ENCODE data around the gene COX8A. TPM values are rescaled to one million over a fixed set of nuclear protein-coding genes. Genes with fewer than 3 reads are reported as not detected.

COX8A gene
- polyA plus RNA-seq, 1 experiment: 200 TPM

DNA sequence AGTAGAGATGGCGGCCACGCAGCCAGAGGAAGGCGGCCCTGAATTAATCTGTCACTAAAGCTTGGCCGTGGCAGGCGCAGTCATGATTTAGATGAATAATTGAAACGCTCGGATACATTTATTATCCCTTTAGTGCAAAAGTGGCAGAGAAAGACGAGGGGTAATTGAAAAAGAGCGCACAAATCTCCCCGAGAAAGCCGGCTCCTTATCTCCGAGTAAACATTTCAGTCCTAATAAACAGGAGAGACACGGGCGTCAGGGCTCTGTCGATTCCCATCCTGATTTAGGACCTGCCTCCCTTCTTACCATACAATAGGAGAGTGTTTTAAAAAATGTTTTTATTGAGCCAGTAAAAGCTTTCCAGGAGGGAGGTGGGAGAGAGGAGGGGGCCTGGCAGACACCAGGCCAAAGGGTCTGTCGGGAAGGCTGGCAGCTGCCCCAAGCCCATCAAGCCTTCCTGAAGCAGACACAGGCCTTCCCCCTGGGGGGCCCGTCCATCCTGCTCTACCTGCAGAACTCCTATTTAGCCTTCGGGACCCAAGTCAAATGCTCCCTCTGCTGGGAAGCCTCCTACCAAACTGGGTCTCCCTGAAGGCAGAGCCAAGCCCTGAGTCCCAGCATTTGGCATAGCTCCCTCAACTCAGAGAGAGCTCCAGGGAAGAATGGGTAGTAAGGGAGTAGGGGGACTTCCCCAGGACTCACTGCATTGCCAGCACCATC, 34.7 kb downstream of the COX8A start:
- POLR2A ChIA-PET: no interaction called here
- Histone ChIP-seq H3K4me3 (ENCODE audit: low read depth, low read length) (no peak overlapping the region), H3K9me3 (ENCODE audit: control insufficient read depth, insufficient read depth, low read length) (peaks cover 22% of the 10 kb centered on the region), H3K27me3 (ENCODE audit: control insufficient read depth, insufficient read depth, low read length) (no peaks in the 10 kb centered on the region), H3K27ac (ENCODE audit: low read depth, low read length) (no peak overlapping the region)
- TF ChIP-seq, protein P1, sequence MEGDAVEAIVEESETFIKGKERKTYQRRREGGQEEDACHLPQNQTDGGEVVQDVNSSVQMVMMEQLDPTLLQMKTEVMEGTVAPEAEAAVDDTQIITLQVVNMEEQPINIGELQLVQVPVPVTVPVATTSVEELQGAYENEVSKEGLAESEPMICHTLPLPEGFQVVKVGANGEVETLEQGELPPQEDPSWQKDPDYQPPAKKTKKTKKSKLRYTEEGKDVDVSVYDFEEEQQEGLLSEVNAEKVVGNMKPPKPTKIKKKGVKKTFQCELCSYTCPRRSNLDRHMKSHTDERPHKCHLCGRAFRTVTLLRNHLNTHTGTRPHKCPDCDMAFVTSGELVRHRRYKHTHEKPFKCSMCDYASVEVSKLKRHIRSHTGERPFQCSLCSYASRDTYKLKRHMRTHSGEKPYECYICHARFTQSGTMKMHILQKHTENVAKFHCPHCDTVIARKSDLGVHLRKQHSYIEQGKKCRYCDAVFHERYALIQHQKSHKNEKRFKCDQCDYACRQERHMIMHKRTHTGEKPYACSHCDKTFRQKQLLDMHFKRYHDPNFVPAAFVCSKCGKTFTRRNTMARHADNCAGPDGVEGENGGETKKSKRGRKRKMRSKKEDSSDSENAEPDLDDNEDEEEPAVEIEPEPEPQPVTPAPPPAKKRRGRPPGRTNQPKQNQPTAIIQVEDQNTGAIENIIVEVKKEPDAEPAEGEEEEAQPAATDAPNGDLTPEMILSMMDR (IDR thresholded peaks at IDR 0.05; ENCODE audit: low read depth, low read length): no peak
- CTCF ChIA-PET: interaction anchor here (0.5 to 1.1 kb wide), 2 partner anchors 140 to 147 kb away, joined by 3 read pairs; no protein-coding TSS in a partner anchor
- DNase-seq (ENCODE audit: low read depth, low spot score): no peak

DNA sequence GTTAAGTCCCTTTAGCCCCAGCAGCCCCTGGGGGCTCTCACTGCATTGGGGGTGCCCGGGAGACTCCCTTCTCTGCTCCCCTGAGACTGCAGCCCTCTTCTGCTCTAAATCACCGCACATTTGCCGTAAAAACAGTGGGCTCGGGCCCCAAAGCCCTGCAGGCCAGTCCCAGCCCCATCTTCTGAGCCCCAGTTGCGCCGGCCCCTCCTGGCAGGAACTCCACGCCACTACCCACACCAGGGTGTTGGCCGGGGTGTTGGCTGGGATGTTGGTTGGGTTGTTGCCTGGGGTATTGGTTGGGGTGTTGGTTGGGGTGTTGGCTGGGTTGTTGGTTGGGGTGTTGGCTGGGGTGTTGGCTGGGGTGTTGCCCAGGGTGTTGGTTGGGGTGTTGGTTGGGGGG, 35.3 kb downstream of the COX8A start:
- ChIA-PET CTCF (interaction anchor here (1.1 kb wide), 1 partner anchor 139 kb away, joined by 3 read pairs; no protein-coding TSS in a partner anchor), POLR2A (no interaction called here)
- H3K9me3 ChIP-seq (ENCODE audit: control insufficient read depth, insufficient read depth, low read length): peaks cover 22% of the 10 kb centered on the region
- no peak for DNase-seq (ENCODE audit: low read depth, low spot score)
- no peak overlapping the region for H3K4me3 ChIP-seq (ENCODE audit: low read depth, low read length)
- no peaks in the 10 kb centered on the region for H3K27me3 ChIP-seq (ENCODE audit: control insufficient read depth, insufficient read depth, low read length)
- TF ChIP-seq, protein P1 (IDR thresholded peaks at IDR 0.05; ENCODE audit: low read depth, low read length): no peak
- H3K27ac ChIP-seq (ENCODE audit: low read depth, low read length): no peak overlapping the region

DNA sequence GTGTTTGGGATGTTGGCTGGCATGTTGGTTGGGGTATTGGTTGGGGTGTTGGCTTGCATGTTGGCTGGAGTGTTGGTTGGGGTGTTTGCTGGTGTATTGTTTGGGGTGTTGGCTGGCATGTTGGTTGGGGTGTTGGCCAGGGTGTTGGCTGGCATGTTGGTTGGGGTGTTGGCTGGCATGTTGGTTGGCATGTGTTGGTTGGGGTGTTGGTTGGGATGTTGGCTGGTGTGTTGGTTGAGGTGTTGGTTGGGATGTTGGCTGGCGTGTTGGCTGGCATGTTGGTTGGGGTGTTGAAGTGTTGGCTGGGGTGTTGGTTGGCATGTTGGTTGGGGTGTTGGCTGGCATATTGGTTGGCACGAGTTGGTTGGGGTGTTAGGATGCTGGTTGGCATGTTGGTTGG, 36.4 kb downstream of the COX8A start:
- peaks cover 22% of the 10 kb centered on the region for H3K9me3 ChIP-seq (ENCODE audit: control insufficient read depth, insufficient read depth, low read length)
- H3K27me3 ChIP-seq (ENCODE audit: control insufficient read depth, insufficient read depth, low read length): no peaks in the 10 kb centered on the region
- ChIA-PET CTCF (interaction anchor here (0.9 kb wide), 1 partner anchor 138 kb away, joined by 3 read pairs; no protein-coding TSS in a partner anchor), POLR2A (no interaction called here)
- TF ChIP-seq, protein P1 (IDR thresholded peaks at IDR 0.05; ENCODE audit: low read depth, low read length): no peak
- H3K4me3 ChIP-seq (ENCODE audit: low read depth, low read length): no peak overlapping the region
- no peak overlapping the region for H3K27ac ChIP-seq (ENCODE audit: low read depth, low read length)
- DNase-seq (ENCODE audit: low read depth, low spot score): no peak

DNA sequence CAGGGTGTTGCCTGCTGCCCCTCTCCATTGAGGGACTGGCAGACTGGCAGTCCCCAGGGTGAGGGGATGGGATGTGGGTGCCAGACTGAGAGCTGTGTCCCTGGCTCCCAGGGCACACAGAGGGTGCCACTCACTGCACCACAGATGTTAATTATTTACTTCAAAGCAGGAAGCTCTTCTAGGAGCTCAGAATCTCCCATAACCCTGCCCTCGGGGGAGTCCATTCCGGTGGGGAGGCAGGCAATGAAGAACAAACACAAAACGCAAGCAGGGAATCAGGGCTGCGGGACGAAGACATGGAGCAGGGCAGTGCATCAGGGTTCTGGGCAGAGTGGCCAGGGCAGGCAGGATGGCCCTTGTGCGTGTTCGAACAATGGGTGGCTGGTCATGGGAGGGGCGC, 37.0 kb downstream of the COX8A start:
- TF ChIP-seq, protein P1 (IDR thresholded peaks at IDR 0.05; ENCODE audit: low read depth, low read length): no peak
- DNase-seq (ENCODE audit: low read depth, low spot score): no peak
- CTCF ChIA-PET: interaction anchor here (0.9 kb wide), 1 partner anchor 138 kb away, joined by 3 read pairs; no protein-coding TSS in a partner anchor
- Histone ChIP-seq H3K4me3 (ENCODE audit: low read depth, low read length) (no peak overlapping the region), H3K27me3 (ENCODE audit: control insufficient read depth, insufficient read depth, low read length) (no peaks in the 10 kb centered on the region), H3K9me3 (ENCODE audit: control insufficient read depth, insufficient read depth, low read length) (peaks cover 22% of the 10 kb centered on the region), H3K27ac (ENCODE audit: low read depth, low read length) (no peak overlapping the region)
- POLR2A ChIA-PET: no interaction called here

DNA sequence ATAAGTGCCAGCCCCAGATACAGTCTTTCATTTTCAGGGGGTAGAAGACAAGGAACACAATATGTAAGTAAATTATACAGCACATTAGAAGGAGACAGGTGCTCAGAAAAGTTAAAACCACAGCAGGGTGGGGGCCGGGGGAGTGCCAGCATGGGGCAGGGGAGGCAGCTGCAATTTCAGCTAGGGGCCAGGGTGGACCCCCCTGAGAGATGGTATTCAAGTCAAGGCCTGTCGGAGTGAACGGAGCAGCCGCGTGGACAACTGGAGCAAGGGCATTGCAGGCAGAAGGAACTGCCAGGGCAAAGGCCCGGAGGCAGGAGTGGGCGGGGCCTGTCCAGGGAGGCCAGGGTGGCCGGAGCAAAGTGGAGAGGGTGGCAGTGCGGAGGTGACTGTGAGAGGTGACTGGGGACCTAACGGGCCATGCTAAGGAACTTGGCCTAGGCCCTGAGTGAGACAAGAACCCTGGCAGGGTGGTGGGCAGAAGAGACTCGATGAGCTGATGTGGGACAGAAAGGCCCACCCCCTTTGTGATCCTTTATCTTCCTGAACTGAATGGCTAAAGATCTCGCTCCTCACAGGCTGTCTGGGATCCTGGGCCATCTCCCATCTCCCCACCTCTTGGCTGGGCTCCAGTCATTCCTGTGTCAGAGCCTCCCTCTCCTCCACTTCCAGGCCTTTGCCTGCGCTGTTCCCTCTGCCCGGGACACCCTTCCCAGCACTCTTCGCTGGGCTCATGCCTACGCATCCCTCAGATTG, 38.9 kb downstream of the COX8A start:
- CTCF ChIA-PET: no interaction called here
- DNase-seq (ENCODE audit: low read depth, low spot score): no peak

More for the DNA sequence above, 38.9 kb downstream of the COX8A start:
- peaks cover 22% of the 10 kb centered on the region for H3K9me3 ChIP-seq (ENCODE audit: control insufficient read depth, insufficient read depth, low read length)
- POLR2A ChIA-PET: no interaction called here
- peaks cover 2% of the 10 kb centered on the region for H3K27me3 ChIP-seq (ENCODE audit: control insufficient read depth, insufficient read depth, low read length)
- no peak overlapping the region for H3K4me3 ChIP-seq (ENCODE audit: low read depth, low read length)
- TF ChIP-seq, protein P1 (IDR thresholded peaks at IDR 0.05; ENCODE audit: low read depth, low read length): no peak
- H3K27ac ChIP-seq (ENCODE audit: low read depth, low read length): no peak overlapping the region

Measured in AG04450 (cell line).